EL (cell line): Measurements from ENCODE around the gene IL19.
"Not testable (repeated sequence)": the region's sequence is repeated elsewhere in the genome, so short reads cannot be mapped to it uniquely, and the experiment has no call there.

ENCODE experiments used
- DNase-seq: peaks from one replicate; pipeline ENCODE4 v3.0.0-alpha.2; 2016

Gene IL19

DNA sequence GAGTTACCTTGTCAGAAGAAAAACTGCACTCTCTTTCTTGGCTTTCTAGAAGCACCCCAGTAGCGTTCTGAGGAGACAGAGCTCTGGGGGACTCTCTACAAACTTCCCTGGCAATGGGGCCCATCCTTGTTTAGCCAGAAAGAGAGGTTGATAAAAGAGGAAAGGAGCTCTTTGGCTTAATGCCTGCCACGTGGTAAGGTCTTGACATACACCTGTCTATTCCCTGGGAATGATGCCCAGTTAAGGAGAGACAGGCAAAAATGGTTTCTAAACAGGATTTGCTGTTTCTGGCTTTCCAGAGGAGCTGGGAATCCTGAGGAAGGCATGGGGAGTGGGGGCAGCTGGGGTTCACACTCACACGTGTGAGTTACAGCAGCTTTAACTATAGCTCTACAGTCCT, 64.6 kb downstream of the IL19 start:
- DNase-seq, result no peak

DNA sequence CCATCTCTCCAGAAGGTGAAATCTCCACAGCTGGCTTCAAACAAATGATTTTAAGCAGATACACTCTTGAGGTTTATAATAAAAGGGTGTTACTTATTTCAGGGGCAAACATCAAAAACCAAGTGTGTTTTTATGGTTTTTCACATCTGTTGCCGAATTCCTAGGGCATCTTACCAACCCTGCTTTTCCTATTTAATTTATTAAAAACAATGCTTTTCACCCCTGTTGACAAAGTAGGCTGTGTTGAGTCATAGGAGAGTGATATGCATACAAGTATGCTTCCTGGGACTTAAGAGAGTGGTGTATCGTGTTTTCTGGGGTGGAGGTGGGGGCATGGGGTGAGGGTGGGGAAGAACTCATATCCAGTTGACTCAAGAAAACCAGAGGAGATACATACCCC, 65.5 kb downstream of the IL19 start:
- no peak for DNase-seq

DNA sequence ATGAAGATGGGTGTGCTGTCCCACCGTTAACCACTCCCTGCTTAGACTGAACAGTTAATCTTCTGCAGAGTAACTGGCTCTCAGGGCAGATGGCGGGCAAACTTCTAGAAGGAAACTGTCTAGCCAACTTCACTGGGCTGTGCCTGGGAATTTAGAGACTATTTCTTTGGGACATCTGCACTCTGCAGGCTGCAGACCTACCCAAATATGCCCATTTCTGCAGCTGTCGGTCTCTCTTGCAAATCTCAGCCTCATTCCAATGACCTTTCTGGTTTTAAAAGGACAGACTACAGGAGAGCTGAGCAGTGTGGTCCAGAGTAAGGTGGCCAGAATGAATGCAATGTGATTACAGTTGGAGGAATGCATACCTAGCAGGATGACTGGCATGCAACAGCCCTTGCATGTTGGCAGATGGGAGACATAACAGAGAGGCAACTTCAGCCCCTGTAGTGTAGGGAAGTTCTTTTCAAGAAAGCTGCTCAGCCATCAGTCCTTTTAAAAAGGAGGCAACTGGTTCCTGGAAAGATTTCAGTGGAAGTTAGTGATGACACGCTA, 68.5 kb downstream of the IL19 start:
- DNase-seq, result peak; percentile 35

DNA sequence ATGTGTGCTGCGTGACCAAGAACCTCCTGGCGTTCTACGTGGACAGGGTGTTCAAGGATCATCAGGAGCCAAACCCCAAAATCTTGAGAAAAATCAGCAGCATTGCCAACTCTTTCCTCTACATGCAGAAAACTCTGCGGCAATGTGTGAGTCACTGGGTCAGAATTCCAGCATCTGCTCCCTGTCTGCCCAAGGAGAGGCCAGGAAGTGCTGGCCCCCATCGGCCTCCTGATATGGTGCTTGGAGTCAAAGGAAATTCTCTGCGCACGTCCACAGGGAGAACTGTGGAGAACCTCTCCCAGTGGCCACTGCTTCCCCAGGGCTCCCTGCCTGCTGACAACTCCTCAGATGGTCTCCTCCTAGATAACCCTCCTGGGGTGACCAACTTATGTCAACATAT, 69.3 kb downstream of the IL19 start:
- DNase-seq, result peak; percentile 92

DNA sequence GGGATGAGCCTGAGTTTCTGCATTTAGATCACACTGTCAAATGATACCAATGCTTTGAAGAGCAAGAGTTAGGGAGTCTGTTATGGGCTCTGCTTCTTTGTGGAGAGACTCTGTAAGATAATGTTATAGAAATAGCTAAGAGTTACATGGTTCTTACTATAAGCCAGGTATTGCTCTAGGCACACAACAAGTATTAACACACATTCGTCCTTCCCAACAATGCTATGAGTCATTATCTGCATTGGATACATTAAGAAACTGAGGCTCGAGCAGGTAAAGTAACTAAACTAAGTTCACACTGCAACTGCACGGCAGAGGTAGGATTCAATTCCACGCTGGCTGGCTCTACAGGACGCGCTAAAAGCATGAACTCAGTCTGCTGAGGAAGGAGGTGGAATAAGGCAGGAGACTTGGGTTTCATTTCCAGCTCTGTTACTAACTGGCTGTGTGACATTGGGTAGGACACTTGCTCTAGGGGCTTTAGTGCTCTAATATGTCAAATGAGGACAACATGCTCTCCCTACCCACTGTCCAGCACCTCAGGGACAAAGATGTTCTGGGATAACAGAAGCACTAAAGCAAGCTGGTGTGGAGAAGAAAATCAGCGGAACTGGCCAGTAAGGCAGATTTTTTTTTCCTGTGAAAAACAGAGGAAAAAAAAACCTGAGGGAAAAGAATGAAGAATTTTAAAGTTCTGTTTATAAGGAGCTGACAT, 71.2 kb downstream of the IL19 start:
- no peak for DNase-seq

DNA sequence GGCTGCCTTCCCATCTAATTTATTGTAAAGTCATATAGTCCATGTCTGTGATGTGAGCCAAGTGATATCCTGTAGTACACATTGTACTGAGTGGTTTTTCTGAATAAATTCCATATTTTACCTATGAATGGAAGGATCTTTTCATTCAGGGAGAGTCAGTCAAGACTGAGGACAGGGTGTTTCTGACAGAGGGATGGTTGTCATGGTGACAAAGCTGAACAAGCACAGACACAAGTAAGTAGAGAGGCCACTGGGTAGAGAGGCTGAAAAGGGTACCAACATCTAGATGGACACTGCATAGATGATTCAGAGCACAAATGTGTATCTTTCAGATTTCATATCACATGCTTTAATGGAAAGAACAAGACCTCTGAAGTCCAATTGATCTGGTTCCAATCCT, 72.3 kb downstream of the IL19 start:
- DNase-seq, result no peak

DNA sequence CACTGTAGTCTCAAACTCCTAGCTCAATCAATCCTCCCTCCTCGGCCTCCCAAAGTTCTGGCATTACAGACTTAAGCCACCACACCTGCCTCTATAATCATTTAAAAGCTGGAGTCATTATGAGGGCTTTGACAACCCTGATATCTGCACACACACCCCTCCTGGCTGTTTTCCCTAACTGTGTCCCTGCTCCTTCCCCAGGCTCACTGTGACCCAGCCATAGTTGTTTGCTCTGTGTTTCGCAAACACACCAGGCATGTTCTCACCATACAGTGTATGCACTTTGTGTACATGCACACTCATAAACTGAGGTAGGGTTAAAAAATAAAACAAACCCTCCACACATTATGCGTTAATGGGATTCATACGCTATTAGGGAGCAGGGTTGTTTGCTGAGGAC, 73.1 kb downstream of the IL19 start:
- DNase-seq, result no peak

DNA sequence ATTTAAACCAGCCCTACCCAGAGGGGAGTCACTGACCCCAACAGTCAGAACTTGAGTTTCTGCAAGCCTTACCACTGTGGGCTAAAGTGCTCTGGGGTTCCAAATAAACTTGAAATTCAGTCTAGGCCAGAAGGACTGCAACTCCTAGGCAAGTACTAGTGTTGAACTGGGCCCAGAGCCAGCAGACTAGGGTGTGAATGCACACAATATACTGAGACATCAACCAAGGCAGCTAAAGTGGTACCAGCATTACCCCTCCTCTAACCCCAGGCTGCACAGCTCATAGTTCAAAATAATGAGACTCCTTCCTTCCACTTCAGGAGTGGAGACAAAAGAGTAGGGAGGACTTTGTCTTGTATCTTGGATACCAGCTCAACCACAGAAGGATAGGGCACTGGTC, 75.9 kb downstream of the IL19 start:
- no peak for DNase-seq

DNA sequence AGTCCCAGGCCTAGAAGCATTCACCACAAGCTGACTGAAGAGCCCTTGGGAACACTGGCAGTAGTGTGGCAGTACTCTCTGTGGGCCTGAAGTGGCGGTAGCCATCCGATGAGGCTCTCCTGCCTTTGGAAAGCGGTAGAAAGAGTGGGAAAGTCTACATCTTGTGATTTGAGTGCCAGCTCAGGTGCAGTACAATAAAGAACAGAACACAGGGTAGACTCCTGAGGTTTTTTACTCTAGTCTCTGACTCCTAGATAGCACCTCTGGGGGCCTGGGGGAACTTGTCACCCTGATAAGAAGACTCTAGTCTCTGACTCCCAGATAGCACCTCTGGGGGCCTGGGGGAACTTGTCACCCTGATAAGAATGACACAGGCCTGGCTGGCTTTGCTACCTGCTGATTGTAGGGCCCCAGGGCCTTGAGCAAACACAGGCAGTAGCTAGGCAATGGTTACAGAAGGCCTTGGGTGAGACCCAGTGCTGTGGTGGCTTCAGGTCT, 76.8 kb downstream of the IL19 start:
- no peak for DNase-seq

DNA sequence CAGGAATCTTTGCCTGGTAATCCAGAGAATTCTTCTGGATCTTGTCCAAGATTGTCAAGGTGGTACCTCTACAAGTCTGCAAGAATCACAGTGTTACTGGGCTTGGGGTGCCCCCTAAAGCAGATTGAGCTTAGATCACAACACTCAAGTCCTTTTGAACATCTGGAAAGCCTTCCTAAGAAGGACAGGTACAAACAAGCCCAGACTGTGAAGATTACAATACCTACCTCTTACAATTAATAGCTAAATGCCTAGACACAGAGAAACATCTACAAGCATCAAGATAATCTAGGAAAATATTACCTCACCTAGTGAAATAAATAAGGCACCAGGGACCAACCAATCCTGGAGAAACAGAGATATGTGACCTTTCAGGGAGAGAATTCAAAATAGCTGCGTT, 77.4 kb downstream of the IL19 start:
- DNase-seq, result no peak

DNA sequence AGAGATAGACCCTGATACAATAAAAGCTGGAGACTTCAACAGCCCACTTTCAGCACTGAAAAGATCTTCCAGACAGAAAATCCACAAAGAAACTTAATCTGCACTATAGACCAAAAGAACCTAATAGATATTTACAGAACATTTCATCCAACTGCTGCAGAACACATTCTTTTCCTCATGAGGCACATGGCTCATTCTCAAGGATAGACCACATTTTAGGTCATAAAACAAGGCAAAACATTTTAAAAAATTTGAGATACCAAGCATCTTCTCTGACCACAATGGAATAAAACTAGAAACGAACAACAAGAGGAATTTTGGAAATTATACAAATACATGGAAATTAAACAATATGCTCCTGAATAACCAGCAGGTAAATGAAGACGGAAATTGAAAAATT, 79.8 kb downstream of the IL19 start:
- no peak for DNase-seq

DNA sequence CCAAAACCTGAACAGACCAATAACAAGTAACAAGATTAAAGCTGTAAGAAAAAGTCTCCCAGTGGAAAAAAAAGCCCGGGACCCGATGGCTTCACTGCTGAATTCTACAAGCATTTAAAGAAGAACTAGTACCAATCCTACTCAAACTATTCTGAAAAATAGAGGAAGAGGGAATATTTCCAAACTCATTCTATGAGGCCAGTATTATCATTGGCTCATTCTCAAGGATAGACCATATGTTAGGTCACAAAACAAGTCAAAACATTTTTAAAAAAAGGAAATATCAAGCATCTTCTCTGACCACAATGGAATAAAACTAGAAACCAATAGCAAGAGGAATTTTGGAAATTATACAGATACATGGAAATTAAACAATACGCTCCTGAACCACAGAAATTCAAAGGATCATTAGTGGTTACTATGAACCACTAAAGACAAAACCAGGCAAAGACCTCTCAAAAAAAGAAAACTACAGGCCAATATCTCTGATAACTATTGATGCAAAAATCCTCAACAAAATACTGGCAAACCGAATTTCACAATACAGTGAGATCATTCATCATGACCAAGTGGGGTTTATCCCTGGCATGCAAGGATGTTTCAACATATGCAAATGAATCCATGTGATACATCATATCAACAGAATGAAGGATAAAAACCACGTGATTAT, 80.9 kb downstream of the IL19 start:
- peak; percentile 58 for DNase-seq

DNA sequence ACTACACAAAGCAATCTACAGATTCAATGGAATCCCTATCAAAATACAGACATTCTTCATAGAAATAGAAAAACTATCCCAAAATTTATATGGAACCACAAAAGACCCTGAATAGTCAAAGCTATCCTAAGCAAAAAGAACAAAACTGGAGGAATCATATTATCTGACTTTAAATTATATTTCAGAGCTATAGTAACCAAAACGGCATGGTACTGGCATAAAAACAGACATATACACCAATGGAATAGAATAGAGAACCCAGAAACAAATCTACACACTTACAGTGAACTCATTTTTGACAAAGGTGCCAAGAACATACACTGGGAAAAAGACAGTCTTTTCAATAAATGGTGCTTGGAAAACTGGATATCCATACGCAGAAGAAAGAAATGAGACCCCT, 82.1 kb downstream of the IL19 start:
- DNase-seq, result not testable (repeated sequence)

DNA sequence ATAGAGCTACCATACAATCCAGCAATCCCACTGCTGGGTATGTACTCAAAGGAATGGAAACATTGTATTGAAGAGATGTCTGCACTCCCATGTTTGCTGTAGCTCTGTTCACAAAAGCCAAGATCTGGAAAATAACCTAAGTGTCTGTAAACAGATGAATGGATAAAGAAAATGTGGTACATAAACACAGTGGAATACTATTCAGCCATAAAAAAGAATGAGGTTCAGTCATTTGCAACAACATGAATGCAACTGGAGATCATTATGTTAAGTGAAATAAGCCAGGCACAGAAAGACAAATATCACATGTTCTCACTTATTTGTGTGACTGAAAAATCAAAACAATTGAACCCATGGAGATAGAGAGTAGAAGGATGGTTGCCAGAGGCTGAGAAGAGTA, 83.1 kb downstream of the IL19 start:
- not testable (repeated sequence) for DNase-seq

DNA sequence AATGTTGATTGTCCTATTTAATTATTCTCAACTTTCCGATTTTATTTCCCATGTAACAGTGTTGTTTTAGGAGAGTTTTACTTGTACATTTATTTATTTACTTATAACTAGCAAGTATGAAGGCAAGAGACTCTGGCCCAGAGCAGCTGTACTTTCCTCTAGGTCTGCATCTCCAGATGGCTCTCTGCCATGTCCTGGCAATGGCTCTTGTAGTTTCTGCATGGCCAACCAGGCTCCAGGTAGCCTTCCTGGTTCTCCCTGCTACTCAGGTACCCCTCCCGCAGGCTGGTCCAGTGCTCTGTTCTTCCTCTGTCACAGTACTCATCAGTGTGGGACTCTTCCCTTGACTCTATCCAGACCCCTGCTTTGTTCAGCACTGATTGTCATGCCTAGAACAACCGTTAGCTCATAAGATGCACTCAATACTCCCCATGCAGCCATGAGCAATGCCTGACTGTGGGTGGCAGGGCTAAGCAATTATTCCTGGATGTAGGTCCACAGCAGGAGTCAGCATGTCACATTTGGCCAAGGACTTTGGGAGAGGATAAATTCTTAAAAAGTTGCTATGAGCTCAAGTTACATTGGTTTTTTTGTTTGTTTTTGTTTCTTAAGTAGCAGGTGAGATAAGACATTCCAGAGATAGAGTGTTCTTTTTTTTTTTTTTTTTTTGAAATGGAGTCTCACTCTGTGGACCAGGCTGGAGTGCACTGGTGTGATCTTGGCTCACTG, 84.0 kb downstream of the IL19 start:
- no peak for DNase-seq

DNA sequence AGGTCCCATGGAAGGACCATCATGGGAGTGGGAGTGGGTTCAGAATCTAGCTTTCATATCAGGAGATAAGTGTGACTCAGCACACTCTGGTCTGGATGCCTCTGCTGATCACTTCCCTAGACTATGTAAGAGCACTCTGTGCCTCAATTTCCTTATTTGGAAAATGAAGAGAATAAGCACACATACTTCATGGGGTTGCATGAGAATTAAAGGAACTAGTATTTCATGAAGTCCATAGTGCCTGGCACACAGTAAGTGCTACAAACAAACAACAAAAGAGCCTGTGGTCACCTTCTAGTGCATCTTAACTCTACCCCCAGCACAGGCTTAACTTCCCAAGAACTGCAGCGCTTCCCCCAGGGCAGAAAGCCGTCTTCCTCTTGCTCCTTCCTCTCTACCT, 85.3 kb downstream of the IL19 start:
- no peak for DNase-seq

DNA sequence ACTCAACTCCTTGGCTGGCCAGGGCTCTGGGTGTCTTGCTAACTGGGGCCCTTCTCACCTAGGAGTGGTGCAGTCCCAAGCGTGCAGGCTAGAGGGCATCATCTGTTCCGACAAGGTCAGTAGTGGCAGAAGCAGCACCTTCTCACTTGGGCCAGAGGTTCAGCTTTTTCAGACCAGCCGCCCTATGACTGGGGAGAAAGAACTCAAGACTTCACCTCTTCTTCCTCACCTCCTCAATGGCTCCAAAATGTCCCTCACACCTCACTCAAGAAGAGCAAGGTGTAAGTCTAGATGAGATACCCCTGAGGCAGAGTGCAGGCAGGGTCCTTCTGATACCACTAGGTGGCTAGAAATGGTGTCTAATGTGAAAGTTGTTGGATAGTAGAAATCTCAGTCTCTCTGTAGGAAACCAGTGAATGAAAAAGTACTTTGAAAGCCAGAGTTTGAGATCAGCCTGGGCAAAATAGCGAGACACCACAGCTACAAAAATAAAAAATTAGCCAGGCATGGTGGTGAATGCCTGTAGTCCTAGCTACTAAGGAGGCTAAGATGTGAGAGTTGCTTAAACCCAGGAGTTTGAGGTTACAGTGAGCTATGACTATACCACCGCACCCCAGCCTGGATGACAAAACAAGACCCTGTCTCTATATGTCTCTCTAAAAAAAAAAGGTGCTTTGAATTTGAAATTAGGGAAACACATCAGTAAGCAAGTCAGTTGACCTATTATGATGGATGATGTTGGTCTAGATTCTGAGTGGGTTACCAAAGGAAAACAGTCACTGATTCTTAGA, 86.3 kb downstream of the IL19 start:
- DNase-seq, result no peak

DNA sequence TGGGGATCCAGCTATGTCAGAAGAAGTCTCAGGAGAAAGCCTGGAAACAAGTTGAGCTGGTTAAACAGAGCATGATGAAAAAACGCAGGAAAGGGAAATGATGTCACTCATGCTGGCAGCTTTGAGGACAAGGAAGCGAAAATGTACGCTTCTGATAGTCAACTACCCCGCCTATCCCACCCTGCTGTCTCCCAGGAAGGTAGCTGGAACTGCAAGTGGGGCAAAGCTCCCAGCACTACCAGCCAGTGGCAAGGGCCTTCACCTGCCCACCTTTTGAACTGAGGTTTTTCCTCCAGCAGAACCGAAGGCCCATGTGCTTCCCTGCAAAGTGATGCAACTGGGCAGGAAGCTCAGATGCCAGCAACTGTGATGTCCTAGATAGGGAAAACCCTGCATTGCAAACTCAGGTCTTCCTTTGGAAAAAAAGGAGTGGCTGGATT, 88.5 kb downstream of the IL19 start:
- no peak for DNase-seq

DNA sequence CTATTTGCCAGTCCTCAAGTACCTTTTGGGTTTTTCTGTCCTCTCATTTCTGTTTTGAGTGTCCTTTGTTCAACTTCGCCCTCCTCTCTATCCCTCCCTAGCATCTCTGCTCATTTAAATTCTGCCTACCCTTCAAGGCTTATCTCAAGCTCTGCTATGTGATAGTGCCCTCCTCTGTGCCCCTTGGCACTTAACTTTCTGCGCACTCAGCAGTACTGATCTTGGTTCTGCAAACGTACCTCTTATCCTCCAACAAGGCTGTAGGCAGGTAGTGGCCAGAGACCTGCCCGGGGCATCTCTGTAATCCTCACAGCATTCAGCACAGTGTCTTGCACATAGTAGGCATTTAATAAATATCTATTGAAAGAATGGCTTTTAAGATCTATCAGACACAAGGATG, 89.6 kb downstream of the IL19 start:
- no peak for DNase-seq

DNA sequence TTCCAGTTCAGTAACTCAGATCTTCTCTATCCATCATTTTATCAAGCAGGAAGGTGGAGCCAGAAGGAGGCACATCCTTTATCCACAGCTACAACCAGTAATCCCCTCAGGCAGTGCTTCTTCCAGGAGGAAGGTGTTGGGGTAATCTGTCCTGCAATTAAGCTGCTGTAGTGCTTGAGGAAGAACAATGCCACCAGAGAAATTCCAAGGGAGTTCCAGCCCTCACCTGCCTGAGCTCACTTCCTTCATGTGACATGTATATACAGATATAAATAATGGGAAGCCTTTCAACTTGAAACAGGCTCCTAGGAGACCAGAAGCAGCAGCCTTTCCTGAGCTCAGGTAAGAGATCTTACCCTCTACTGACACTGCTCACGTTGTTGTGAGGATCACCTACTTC, 92.7 kb downstream of the IL19 start:
- no peak for DNase-seq

DNA sequence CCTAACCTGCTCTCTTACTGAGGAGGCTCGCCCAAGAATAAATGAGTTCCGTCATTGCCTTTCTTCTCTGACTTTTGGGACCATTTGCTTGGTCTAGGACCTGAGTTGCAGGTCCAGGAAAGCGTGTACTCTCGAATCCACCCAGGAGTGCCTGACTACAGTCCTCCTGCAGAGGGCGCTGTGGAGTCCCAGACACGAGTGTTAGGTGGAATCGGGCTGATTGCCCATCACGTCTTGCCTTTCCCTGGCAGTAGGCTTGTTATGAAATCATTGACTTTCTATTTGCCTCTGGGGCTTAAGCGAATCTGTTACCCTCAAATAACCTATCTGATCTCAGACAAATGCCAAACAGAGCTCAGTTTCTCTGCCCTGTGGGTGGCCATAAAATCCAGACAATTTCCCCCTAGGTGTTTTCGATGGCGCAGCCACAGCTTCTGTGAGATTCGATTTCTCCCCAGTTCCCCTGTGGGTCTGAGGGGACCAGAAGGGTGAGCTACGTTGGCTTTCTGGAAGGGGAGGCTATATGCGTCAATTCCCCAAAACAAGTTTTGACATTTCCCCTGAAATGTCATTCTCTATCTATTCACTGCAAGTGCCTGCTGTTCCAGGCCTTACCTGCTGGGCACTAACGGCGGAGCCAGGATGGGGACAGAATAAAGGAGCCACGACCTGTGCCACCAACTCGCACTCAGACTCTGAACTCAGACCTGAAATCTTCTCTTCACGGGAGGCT, 94.5 kb downstream of the IL19 start, which contains the start of gene IL20:
TSS of gene IL20 (plus strand) at position 685 of the 733 bp plus-strand sequence. CDS start 230 bp downstream, outside the sequence.
- peak; percentile 86 for DNase-seq

DNA sequence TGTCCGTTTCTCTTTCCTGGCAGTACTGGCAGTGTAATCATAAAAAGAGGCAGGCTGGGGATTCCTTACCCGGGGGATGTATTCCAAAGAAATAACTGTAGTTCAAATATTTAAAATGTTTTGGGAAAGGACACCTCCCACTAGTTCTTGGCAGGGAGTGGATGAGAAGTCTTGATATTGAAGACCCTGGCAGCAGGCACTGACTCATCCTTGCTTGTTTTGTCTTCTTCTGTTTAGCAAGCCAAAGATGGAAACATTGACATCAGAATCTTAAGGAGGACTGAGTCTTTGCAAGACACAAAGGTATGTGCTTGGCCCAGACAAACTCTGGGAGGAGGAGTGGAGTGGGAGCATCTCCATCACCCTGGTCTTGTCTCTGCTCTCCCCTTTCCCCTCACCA, 95.5 kb downstream of the IL19 start:
- DNase-seq, result peak; percentile 22
